Activated CD4-positive, alpha-beta T cell treated with anti-CD3 and anti-CD28 coated beads, Interleukin-2, amount 50 U/mL, for 4 hours (primary cell): ENCODE data around the gene ADA.

Experiments
- DNase-seq, 2 experiments: peaks; one replicate each; pipeline ENCODE4 v3.0.0-alpha.2; 2020

Gene ADA

GRCh38 chr20:44574372-44574771 lies 77.1 kb downstream of the ADA start:
- no peak for DNase-seq

- no peak for DNase-seq
These were observed 78.0 kb downstream of the ADA start for GRCh38 chr20:44573501-44573869.

GRCh38 chr20:44572551-44573500 lies 78.7 kb downstream of the ADA start:
- no peak for DNase-seq

- no peak for DNase-seq
These were observed 80.0 kb downstream of the ADA start for GRCh38 chr20:44571362-44571988.

- DNase-seq = no peak
These were observed 81.1 kb downstream of the ADA start for GRCh38 chr20:44570367-44570766.
